Renal cortical epithelial cell (primary cell): ENCODE measurements around the gene SURF2. TPM values are rescaled to one million over a fixed set of nuclear protein-coding genes. Genes with fewer than 3 reads are reported as not detected.

Experiments
- DNase-seq: peaks from one replicate; pipeline ENCODE4 v3.0.0-alpha.2; 2011; ENCODE audit warnings: low read depth
- total RNA-seq: library from RNA; depleted of rRNA; stranded (reverse); fragments of >200 nt; gene quantifications from 2 replicates; pipeline ENCODE4 v1.2.3, GENCODE V29; 2014

SURF2 gene
- total RNA-seq, 1 donor from 2014 or later, result 9.9 TPM

- no peak for DNase-seq
Measured at GRCh38 chr9:133397370-133397769, 41.0 kb downstream of the SURF2 start.

GRCh38 chr9:133397895-133398294 lies 41.5 kb downstream of the SURF2 start:
- no peak for DNase-seq

GRCh38 chr9:133400292-133400691 lies 43.9 kb downstream of the SURF2 start:
- DNase-seq, result no peak

- DNase-seq, result no peak
Measured at GRCh38 chr9:133401588-133401987, 45.2 kb downstream of the SURF2 start.

- DNase-seq, result no peak
Measured at GRCh38 chr9:133402689-133403088, 46.3 kb downstream of the SURF2 start.

- peak; percentile 23 for DNase-seq
Measured at GRCh38 chr9:133403766-133404453, 47.6 kb downstream of the SURF2 start.

GRCh38 chr9:133404454-133405002 lies 48.2 kb downstream of the SURF2 start:
- DNase-seq, result no peak

GRCh38 chr9:133405508-133406438 lies 49.4 kb downstream of the SURF2 start:
- DNase-seq, result no peak

GRCh38 chr9:133406480-133407307 lies 50.3 kb downstream of the SURF2 start:
- DNase-seq, result peak; percentile 40

- no peak for DNase-seq
Measured at GRCh38 chr9:133408042-133408441, 51.7 kb downstream of the SURF2 start.

Other genes with a start within 250 kb of the SURF2 start
- gene RALGDS, start 235.3 kb upstream of the SURF2 start, total RNA-seq, result 16.0 and 35.4 TPM in 2 replicates
- 3.1 and 5.1 TPM in 2 replicates for gene GBGT1, start 192.6 kb upstream of the SURF2 start, total RNA-seq
- not detected in 2 replicates for gene OBP2B, start 147.3 kb upstream of the SURF2 start, total RNA-seq
- gene ABO, start 81.3 kb upstream of the SURF2 start, total RNA-seq, result 0.17 and 4.5 TPM in 2 replicates
- gene SURF6, start 20.4 kb upstream of the SURF2 start, total RNA-seq, result 7.5 and 31.4 TPM in 2 replicates
- 17.7 and 31.6 TPM in 2 replicates for gene MED22, start 8.4 kb upstream of the SURF2 start, total RNA-seq
- 1,360 and 2,372 TPM in 2 replicates for gene RPL7A, start 8.3 kb upstream of the SURF2 start, total RNA-seq
- gene SURF1, start 63 bp upstream of the SURF2 start, total RNA-seq, result 18.4 and 18.6 TPM in 2 replicates
- 284 and 363 TPM in 2 replicates for gene SURF4, start 19.5 kb downstream of the SURF2 start, total RNA-seq
- gene STKLD1, start 19.8 kb downstream of the SURF2 start, total RNA-seq, result 0.35 and 0.40 TPM in 2 replicates
- 10.8 and 25.3 TPM in 2 replicates for gene REXO4, start 61.5 kb downstream of the SURF2 start, total RNA-seq
- 0.52 and 6.0 TPM in 2 replicates for gene ADAMTS13, start 65.8 kb downstream of the SURF2 start, total RNA-seq
- 9.2 and 22.0 TPM in 2 replicates for gene CACFD1, start 103.4 kb downstream of the SURF2 start, total RNA-seq
- gene SLC2A6, start 122.5 kb downstream of the SURF2 start, total RNA-seq, result 21.7 and 60.1 TPM in 2 replicates
- gene MYMK, start 168.4 kb downstream of the SURF2 start, total RNA-seq, result not detected in 2 replicates
- gene ADAMTSL2, start 178.2 kb downstream of the SURF2 start, total RNA-seq, result 0.05 TPM in 1 of 2 replicates, not detected in the other